DND-41 (cell line): Measurements from ENCODE around the gene FBXW8.

ENCODE experiments used
- ATAC-seq: fragments of 200-7000 bp; cut with Tn5 transposase; 3 replicates; pipeline ENCODE4 v1.9.1; 2021; ENCODE audit warnings: low read depth; ENCODE audit not compliant: insufficient read depth
- DNase-seq: peaks from one replicate; pipeline ENCODE4 v3.0.0-alpha.2; 2020
- H2AFZ ChIP-seq: 2 replicates; pipeline ENCODE4 v1.6.0; 2012; ENCODE audit warnings: low read depth, low read length
- H3K27ac ChIP-seq: 2 replicates; pipeline ENCODE4 v1.5.1; 2012; ENCODE audit warnings: low read length, inconsistent platforms
- H3K27me3 ChIP-seq: fragments of 200-600 bp; sonication (generic); 2 replicates; pipeline ENCODE4 v1.6.0; 2012; ENCODE audit warnings: low read length, mild to moderate bottlenecking, inconsistent platforms; ENCODE audit not compliant: insufficient read depth, poor library complexity
- H3K36me3 ChIP-seq: 2 replicates; pipeline ENCODE4 v1.5.1; 2012; ENCODE audit warnings: low read length, inconsistent platforms; ENCODE audit not compliant: insufficient read depth
- H3K4me1 ChIP-seq: 2 replicates; pipeline ENCODE4 v1.5.1; 2012; ENCODE audit warnings: mild to moderate bottlenecking, low read length; ENCODE audit not compliant: insufficient read depth
- H3K4me2 ChIP-seq: 2 replicates; pipeline ENCODE4 v1.6.0; 2012; ENCODE audit warnings: mild to moderate bottlenecking, moderate library complexity, low read length, inconsistent platforms; ENCODE audit not compliant: insufficient read depth
- H3K4me3 ChIP-seq, 2 experiments: fragments of 200-600 bp in 1 of 2; shearing (Covaris generic) in 1 of 2; 2 replicates each; pipeline ENCODE4 v1.5.1; 2012 to 2016; ENCODE audit warnings: inconsistent platforms in 2 of 2, low read length in 2 of 2, mild to moderate bottlenecking in 2 of 2, low read depth in 1 of 2, moderate library complexity in 1 of 2
- H3K79me2 ChIP-seq: 2 replicates; pipeline ENCODE4 v1.6.0; 2012; ENCODE audit warnings: low read length, inconsistent platforms; ENCODE audit not compliant: insufficient read depth
- H3K9ac ChIP-seq: 2 replicates; pipeline ENCODE4 v1.6.0; 2012; ENCODE audit warnings: low read depth, mild to moderate bottlenecking, inconsistent platforms, low read length, moderate library complexity
- H3K9me3 ChIP-seq: 2 replicates; pipeline ENCODE4 v1.5.1; 2012; ENCODE audit warnings: low read length, moderate library complexity, mild to moderate bottlenecking, inconsistent platforms; ENCODE audit not compliant: insufficient read depth, severe bottlenecking
- H4K20me1 ChIP-seq: 2 replicates; pipeline ENCODE4 v1.6.0; 2012; ENCODE audit warnings: low read length; ENCODE audit not compliant: insufficient read depth
- EZH2 ChIP-seq: IDR thresholded peaks from 3 replicates; pipeline ENCODE4 v1.6.1; 2012; ENCODE audit warnings: borderline replicate concordance, low read depth, mild to moderate bottlenecking, moderate library complexity, low read length, inconsistent platforms; ENCODE audit not compliant: severe bottlenecking
- TF ChIP-seq, protein P1 (sequence below): IDR thresholded peaks from 2 replicates; pipeline ENCODE4 v1.5.1; 2012; ENCODE audit warnings: borderline replicate concordance, low read length, moderate library complexity, mild to moderate bottlenecking; ENCODE audit not compliant: poor library complexity, severe bottlenecking; ENCODE audit errors: extremely low read depth

The FBXW8 gene

DNA sequence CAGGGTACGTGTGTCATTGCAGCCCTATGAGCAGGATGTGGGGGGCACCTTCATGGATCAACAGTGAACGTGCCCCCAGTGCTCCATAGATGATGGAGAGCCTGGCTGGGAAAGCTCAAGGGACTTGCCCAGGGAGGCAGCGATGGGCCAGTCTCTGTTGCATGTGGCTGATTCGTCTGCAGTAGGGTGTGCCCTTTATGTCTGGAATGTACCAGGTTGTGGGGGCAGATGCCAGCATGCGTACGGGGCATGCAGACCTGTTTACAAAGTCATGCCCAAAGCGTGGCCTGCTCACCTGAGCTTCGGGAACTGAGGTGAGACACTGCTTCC is 116.1 kb downstream of the FBXW8 start:
- H3K9me3 ChIP-seq, result no peaks in the 10 kb centered on the region
- DNase-seq, result no peak
- no peaks in the 10 kb centered on the region for H4K20me1 ChIP-seq
- H2AFZ ChIP-seq, result no peak overlapping the region
- 0 out of 2 replicates have a peak, but pooled peaks cover 4% of the 10 kb centered on the region for H3K4me1 ChIP-seq
- no peak for ATAC-seq
- no peak overlapping the region for H3K4me3 ChIP-seq
- peak overlapping the region; percentile 67; the same call in 1 of the 2 replicates for H3K27ac ChIP-seq
- no peak overlapping the region for H3K4me2 ChIP-seq
- H3K9ac ChIP-seq, result no peak overlapping the region
- H3K79me2 ChIP-seq, result no peaks in the 10 kb centered on the region
- peaks cover 73% of the 10 kb centered on the region for H3K36me3 ChIP-seq
- no peaks in the 10 kb centered on the region for H3K27me3 ChIP-seq
- TF ChIP-seq, protein P1, sequence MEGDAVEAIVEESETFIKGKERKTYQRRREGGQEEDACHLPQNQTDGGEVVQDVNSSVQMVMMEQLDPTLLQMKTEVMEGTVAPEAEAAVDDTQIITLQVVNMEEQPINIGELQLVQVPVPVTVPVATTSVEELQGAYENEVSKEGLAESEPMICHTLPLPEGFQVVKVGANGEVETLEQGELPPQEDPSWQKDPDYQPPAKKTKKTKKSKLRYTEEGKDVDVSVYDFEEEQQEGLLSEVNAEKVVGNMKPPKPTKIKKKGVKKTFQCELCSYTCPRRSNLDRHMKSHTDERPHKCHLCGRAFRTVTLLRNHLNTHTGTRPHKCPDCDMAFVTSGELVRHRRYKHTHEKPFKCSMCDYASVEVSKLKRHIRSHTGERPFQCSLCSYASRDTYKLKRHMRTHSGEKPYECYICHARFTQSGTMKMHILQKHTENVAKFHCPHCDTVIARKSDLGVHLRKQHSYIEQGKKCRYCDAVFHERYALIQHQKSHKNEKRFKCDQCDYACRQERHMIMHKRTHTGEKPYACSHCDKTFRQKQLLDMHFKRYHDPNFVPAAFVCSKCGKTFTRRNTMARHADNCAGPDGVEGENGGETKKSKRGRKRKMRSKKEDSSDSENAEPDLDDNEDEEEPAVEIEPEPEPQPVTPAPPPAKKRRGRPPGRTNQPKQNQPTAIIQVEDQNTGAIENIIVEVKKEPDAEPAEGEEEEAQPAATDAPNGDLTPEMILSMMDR, result no peak
- TF ChIP-seq EZH2, result no peak

DNA sequence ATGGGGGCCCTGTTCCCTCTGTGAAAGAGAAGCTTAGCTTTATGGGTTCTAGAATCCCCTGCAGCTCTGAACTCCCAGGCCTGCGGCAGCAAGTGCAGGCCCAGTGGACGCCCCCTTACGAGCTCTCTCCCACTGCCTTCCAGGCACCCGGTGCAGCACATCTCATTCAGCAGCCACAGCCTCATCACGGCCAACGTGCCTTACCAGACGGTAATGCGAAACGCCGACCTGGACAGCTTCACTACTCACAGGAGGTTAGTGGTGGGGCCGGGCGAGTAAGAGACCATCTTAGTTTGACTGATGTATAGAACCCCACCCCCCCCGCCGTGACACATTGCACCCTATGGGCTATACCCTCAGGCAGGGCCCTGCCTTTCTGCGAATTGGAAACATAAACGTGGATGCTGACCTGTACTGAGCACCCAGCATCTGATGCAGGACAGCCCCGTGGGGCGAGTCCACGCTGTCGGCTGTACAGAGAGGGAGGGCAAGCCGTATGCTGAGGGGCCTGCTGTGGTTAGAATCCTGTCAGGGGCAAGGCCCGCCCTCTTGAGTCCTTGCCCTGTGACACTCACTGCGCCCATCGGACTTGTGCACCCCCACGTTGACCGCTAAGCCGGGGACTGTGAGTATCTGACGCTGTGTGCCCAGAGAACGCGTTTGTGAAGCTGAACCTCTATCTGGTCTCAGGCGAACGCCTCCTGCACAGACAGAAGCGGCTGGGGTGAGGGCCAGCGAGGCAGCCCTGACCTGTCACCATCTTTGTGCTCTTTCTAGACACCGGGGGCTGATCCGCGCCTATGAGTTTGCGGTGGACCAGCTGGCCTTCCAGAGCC is 116.7 kb downstream of the FBXW8 start:
- no peak overlapping the region for H2AFZ ChIP-seq
- H3K4me2 ChIP-seq, result no peak overlapping the region
- no peak for DNase-seq
- no peak for ATAC-seq
- H3K9ac ChIP-seq, result no peak overlapping the region
- H3K9me3 ChIP-seq, result no peaks in the 10 kb centered on the region
- no peaks in the 10 kb centered on the region for H3K79me2 ChIP-seq
- H4K20me1 ChIP-seq, result no peaks in the 10 kb centered on the region
- peak overlapping the region; percentile 67; the same call in 1 of the 2 replicates for H3K27ac ChIP-seq
- H3K36me3 ChIP-seq, result peaks cover 72% of the 10 kb centered on the region
- no peak overlapping the region for H3K4me3 ChIP-seq
- H3K27me3 ChIP-seq, result no peaks in the 10 kb centered on the region
- TF ChIP-seq, protein P1, result no peak
- no peak for TF ChIP-seq EZH2
- H3K4me1 ChIP-seq, result 0 out of 2 replicates have a peak, but pooled peaks cover 4% of the 10 kb centered on the region

DNA sequence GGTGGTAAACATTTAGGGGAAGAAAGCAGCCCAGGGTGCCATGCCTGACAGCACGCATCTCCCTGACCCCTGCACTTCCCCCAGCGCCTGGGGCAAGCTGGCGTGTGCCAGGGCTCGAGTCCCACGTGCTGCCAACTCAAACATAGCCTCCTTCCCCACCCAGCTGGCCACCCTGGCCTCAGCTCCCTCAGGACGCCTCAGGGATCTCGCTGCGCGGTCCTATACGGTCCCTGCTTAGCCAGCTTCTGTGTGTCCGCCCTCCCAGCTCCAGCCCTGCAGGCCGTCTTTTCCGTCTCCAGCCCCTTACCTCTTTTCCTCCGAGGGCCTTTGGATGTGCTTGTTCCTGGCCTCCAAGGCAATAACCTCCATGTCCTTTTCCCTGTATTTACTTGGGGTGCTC is 117.5 kb downstream of the FBXW8 start:
- Histone ChIP-seq H3K9me3 (no peaks in the 10 kb centered on the region), H3K4me3 (no peak overlapping the region), H3K79me2 (no peaks in the 10 kb centered on the region), H3K27me3 (no peaks in the 10 kb centered on the region), H3K9ac (no peak overlapping the region), H2AFZ (no peak overlapping the region), H3K36me3 (peaks cover 66% of the 10 kb centered on the region), H3K27ac (no peak overlapping the region), H3K4me1 (0 out of 2 replicates have a peak, but pooled peaks cover 4% of the 10 kb centered on the region), H3K4me2 (no peak overlapping the region), H4K20me1 (no peaks in the 10 kb centered on the region)
- DNase-seq (no peak), ATAC-seq (no peak)
- TF ChIP-seq EZH2, result no peak
- TF ChIP-seq, protein P1, result no peak
